Right renal cortex interstitium (tissue), 3 donors: ENCODE measurements around the gene TEX13D. TPM values are rescaled to one million over a fixed set of nuclear protein-coding genes. Genes with fewer than 3 reads are reported as not detected.
"Not testable (repeated sequence)": the region's sequence is repeated elsewhere in the genome, so short reads cannot be mapped to it uniquely, and the experiment has no call there.

Experiments
- DNase-seq, 3 donors: peaks; one replicate each; pipeline ENCODE4 v3.0.0-alpha.2; 2013; ENCODE audit warnings: low read depth in 3 of 3, low spot score in 2 of 3
- polyA plus RNA-seq, 3 donors: library from polyadenylated mRNA; unstranded; fragments of 120-200 nt; gene quantifications; one replicate each; pipeline ENCODE4 v1.2.1, GENCODE V29; 2013; ENCODE audit not compliant: insufficient read length in 3 of 3

Gene TEX13D
- not detected for polyA plus RNA-seq

DNA sequence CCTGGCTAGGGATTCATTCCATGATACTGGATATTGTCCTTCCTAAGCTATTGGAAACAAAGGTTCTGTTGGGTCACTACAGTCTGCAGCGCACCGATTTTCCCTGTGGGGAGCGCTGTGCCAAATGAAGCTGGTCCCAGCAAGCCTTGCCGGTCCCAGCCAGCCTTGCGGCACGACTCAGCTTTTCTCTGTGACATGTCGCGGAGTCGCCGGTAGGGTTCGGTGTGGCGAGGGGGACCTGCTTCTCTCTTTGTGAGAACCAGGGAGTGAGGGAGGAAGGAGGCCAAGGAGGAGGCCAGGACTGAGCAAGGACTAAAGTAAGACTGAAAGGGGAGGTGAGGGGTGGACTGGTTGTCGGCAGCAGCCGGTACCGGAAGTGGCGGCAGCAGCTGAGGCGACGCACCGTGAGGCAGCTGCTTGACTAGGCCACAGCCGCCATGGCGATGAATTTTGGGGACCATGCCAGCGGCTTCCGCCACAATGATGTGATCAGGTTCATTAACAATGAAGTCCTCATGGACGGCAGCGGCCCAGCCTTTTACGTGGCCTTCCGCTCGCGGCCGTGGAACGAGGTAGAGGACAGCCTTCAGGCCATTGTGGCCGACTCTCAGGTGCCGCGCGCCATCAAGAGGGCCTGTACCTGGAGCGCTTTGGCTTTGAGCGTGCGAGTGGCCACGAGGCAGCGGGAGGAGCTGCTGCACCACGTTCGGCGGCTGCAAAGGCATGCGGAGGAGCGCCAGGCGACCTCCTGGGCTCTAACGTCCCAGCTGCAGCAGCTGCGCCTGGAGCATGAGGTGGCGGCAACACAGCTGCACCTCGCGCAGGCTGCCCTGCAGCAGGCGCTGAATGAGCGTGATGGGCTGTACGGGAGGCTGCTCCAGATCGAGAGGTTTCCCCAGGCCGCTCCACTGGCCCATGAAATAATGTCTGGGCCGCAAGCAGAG lies at the start of gene TEX13D:
TEX13D (plus strand) TSS at position 180 of the 944 bp plus-strand sequence; CDS start at position 438, 258 bp downstream.
- no peak for DNase-seq

DNA sequence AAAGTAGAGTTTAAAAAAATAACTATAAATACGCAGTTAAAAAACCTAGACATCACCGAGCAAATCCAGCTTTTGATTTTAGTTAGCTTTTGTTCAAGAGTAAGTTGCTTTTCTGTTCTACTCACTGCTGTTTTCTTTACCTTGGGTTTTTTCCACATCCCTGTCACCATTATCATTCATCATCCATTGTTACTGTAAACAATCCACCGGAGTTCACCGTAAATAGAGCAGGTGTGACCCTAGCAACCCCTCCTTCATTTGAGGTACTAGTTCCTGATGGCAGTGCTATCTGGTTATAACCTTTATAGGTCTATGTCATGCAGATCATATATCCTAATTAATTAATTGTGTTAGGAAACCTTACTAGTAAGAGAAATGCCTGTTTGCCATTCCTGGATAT lies 43.0 kb upstream of the TEX13D start:
- peak in 2 of 3 donors; percentile 6 to 9 for DNase-seq

DNA sequence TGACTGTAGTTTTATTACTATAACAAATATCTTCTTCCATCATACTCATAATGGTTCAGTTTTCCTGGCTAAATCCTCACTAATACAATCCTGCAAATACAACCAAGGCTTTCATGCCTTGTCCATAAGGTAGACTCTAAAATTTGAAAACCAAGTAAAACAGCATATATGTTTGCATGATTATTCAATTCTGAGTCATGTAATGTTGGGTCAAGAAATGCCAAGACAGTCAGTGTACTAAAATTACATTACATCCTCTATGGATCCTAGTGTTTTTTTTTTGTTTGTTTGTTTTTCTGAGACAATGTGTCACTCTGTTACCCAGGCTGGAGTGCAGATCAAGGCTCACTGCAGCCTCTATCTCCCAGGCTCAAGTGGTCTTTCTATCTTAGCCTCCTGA lies 38.6 kb upstream of the TEX13D start:
- no peak for DNase-seq

GRCh38 chrX:124299323-124299722 lies 33.1 kb upstream of the TEX13D start:
- not testable (repeated sequence) for DNase-seq

GRCh38 chrX:124300405-124300804 lies 32.1 kb upstream of the TEX13D start:
- no peak for DNase-seq

DNA sequence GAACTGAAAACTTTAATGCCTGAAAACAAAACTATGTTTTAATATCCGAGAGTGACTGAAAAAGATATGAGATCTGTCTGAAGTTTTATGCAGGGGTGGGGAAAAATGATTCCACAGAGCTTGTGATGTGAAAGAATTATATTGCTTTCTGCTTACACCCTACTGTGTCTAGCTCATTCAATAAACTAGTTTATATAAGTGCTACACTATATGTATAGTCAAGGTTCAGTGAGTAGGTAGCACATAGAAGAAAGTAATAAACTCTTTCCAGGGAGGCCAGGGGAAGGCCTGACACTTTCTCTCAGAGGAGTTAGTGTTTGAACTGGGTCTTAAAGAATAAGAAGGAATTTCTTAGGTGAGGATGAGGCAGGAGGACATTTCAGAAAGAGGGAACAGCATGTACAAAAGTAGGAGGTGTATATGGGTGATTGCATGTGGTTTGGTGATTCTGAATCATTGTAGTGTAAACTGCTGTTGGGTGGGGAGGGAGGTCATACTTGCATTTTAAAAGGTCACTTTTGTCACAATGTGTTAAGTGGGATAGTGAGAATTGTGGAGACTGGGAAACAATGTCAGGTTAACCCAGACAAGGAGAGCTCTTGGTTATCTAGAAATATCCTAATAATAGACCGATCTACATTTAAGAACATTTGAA lies 25.1 kb upstream of the TEX13D start:
- DNase-seq, result peak in 1 of 3 donors; percentile 15

DNA sequence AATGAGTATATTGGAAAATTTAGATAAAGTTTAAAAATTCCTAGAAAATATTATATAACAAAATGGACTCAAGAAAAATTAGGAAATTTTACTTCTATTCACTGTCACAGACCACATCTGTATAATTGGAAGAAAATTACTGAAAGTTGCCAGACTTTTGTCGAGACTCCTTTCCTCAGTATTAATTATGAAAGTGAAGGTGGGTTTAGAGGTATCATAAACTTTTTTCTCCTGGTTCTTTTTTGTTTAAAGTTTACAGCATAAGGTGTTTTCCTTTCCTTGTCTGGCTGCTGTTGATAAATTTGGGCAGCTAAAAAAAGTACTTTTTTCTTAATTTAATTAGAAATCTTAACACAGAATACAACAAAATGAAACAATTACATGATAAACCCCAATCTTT lies 6.7 kb upstream of the TEX13D start:
- DNase-seq, result no peak

GRCh38 chrX:124328765-124329164 lies 3.7 kb upstream of the TEX13D start:
- no peak for DNase-seq

DNA sequence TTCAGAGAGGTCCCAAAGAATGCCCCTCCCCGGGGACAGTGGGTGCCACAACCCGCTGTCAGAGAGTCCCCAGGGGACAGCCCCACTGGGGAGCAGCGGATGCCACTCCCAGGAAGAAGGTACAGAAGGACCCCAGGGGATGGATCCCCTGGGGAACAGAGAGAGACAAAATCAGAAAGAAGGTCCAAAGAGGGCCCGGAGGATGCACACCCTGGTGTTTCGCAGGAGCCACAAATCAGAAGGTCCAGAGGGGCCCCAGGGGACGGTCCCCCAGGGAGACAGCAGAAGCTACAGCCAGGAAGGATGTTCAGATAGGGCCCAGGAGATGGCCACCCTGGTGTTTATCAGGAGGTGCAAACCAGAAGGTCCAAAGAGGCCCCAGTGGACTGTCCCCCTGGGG lies 1.4 kb downstream of the TEX13D start:
- DNase-seq, result no peak

GRCh38 chrX:124334555-124334954 lies 2.1 kb downstream of the TEX13D start:
- not testable (repeated sequence) for DNase-seq

DNA sequence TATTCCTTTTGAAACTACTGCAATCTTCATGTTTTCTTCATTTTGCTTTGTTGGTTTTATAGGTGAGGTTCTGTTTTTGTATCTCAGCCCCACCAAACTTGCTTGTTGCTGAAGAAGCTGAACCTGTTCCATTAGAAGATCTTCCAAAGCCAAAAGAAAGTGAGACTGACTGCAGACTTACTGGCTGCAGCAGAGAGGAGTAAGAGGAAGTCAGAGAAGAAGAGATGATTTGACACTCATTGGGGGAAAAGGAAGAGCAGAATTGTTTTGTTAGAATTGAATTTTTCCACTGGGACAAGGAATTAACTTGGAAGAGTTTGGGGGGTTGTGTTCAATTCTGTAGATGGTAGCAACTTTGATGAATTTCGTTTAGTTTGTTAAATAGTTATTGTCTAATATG lies 3.1 kb downstream of the TEX13D start:
- no peak for DNase-seq

DNA sequence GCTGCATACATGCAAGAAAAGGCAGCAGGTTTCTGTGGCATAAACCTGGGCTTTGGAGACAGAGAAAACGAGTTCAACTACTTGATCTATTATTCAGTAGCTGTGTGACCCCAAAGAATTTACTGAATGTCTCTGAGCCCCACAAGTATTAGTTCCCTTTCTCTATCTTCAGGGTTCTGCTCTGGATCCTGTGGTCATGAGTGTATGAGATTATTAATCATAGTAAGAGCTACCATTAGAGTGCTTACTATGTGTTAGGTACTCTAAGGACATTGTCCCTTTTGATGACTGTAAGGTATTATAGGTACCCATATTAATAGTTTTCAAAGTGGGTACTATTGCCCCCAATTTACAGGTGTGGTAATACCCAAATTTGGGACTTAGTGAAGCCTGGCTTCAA lies 5.5 kb downstream of the TEX13D start:
- no peak for DNase-seq

DNA sequence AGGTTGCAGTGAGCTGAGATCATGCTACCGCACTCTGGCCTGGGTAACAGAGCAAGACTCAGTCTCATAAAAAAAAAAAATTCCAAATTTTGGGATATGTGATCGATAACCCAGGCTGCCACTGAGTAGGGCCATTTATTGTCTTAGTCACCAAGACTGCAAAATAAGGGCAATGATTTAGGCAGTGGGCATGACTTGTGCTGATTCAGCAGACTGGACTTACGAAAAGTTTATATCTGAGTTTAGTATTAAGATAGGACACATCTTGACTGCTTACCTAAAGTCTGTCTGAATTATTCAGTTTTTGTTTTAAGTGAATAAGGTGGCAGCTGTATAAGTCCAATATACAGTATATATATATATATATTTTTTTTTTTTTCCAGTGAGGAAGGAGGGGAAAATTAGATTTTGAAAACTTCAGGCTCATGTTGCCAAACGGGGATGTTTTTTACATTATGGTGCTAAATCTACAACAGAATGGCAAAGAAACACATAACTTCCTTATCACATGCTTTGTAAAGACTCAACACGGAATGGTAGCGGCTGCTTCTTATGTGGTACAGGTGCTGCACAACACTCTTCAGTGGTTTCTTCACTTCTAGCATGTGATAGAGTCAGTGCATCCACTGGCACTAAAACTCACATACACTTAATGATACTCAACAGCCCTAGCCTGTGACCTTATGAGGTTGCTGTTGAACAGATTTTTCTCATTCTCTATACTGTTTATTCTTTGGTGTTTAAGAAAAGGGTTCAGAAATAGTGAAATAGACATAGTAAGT lies 6.5 kb downstream of the TEX13D start:
- DNase-seq, result no peak

DNA sequence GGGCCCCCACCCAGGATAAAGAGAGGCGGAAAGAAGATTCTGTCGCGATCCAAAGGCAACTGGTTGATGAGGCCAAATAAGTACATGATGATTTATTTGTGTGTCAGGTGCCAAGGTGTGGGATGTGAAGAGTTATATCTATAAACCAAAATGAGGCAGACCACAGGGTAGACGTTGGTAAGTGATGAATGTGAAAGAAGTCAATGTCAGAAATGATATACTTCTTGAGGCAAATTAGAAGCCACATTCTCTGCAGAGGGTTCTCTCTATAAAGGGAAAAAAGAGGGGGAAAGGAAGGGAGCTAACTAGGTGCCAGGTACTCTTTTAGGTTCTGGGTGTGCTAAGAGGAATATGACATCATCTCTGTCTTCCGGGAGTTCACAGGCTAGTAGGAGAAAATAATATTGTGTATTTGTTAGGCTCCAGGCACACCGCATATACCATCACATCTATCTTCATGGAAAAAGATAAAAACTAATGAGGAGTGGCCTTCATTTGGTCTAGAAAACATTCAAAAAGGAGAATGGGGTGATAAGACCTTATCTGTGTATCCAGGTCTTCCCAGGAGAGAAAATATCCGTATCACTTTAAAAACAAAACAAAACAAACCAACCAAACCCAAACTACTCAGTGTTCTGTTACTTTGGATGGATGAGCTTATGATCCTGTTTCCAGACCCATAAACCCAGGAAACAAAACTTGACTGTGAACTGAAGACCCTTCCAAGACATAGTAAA lies 9.1 kb downstream of the TEX13D start:
- DNase-seq, result no peak

DNA sequence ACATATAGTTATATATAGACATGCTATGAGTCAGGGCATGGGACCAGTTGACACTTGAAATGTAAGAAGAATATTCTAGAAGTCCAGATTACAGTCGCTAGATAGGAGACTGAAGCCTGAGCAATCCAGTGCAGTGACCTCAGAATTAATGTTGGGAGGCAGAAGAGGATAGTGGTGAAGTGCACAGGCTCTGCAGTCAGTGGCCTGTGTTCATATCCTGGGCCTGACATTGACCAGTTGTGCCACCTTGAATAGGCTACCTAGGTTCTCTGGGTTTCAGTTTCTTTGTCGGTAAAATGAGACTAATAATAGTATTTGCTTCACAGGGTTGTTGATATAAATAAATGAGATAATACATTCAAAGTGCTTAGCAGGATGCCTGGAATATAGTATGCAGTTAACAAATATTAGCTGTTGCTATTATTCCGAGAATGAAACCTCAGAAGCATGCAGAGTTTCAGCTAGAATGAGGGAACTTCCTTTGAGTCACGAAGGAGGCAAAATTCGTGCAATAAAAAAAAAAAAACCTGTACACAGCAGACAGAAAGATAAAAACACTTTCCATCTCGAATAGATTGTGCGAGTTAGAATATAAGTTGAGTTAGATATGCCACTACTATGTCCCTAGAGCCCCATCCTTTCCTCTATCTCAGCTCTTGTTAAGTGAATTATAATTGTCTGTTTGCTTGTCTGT lies 9.9 kb downstream of the TEX13D start:
- no peak for DNase-seq

DNA sequence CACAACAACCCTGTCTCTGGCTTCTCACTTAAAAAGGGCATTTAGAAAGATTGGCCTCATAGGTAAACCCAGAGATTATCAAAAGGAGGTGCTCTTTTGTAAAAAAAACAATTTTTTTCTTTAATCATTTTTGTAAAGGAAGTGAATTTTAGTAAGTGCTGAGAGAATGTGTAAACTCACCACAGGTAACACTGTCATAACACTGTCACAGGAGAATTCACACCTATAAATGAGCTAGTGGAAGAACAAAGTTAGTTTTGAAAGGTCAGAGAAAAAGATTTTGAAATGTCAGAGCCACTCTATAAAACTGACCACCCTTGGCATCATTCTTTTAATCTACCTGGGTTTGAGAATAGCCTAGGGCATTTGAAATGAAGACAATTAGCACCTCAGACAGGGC lies 10.6 kb downstream of the TEX13D start:
- DNase-seq, result no peak

- DNase-seq, result no peak
Measured at GRCh38 chrX:124344246-124344645, 11.8 kb downstream of the TEX13D start.

DNA sequence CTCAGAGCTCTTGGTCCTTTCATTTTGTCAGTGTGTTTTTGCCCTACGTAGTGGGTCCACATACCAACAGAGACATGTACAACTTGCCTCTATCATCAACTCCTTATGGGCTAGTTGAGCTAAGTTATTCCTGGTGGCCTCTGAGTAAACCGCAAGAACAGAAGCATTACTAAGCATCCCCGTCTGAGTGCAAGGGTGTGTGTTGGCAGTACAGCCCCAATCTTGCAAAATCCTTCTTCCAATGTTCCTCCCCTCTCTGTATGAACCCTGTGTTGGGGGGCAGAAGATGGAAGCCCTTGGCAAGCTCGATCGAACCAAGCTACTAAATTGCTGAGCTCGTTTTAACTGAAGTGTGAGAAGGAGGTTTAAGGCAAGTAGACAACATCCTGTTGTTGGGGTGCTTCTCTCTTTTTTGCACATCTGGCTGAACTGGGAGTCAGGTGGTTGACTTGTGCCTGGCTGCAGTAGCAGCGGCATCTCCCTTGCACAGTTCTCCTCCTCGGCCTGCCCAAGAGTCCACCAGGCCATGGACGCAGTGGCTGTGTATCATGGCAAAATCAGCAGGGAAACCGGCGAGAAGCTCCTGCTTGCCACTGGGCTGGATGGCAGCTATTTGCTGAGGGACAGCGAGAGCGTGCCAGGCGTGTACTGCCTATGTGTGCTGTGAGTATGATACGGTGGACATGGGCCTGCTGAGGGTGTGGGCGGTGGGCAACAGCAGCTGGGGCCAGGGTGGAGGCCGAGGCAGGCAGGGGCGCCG lies 13.8 kb downstream of the TEX13D start, which contains the start of gene SH2D1A:
SH2D1A (plus strand) TSS at position 447 of the 760 bp plus-strand sequence; CDS start at position 527, 80 bp downstream.
- no peak for DNase-seq

DNA sequence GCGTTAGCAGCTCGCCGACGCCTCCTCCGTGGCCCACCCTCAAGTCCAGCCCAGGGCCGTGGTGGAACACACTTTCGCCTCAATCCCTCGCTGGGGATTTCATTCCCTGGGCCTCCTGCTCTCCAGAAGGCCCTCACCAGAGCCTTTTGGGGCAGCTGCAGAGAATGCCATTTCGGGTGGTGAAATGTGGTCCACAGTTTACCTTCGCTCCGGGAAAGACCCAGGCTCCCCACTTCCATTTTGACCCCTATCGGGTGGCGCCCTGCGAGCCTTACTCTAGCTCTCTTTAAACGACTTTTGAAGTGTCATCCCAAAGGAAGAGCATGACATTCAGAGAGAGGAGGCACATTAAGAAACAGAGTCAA lies 14.4 kb downstream of the TEX13D start:
- no peak for DNase-seq
